Ovary (tissue), 3 donors: Measurements from ENCODE around the gene SLC16A10.
"Not testable (repeated sequence)": the region's sequence is repeated elsewhere in the genome, so short reads cannot be mapped to it uniquely, and the experiment has no call there.

Experiments
- EP300 ChIP-seq: sonication (generic); formaldehyde crosslinking; IDR thresholded peaks from one replicate; pipeline ENCODE4 v1.6.1; 2017; ENCODE audit warnings: antibody characterized with exemption
- POLR2A ChIP-seq: fragments of 450-650 bp; IDR thresholded peaks from one replicate; pipeline ENCODE4 v1.6.1; 2017; ENCODE audit warnings: antibody characterized with exemption, mild to moderate bottlenecking, moderate library complexity
- TF ChIP-seq, protein P1 (sequence below), 3 donors: fragments of 450-650 bp in 2 of 3; fragments of 200-600 bp in 1 of 3; IDR thresholded peaks; one replicate each; pipeline versions ENCODE4 v1.5.1 to v1.8.0; 2016 to 2022; ENCODE audit warnings: antibody characterized with exemption in 3 of 3, mild to moderate bottlenecking in 1 of 3
- donor health status: DM: no; HTN: no; CAD: no.

DNA sequence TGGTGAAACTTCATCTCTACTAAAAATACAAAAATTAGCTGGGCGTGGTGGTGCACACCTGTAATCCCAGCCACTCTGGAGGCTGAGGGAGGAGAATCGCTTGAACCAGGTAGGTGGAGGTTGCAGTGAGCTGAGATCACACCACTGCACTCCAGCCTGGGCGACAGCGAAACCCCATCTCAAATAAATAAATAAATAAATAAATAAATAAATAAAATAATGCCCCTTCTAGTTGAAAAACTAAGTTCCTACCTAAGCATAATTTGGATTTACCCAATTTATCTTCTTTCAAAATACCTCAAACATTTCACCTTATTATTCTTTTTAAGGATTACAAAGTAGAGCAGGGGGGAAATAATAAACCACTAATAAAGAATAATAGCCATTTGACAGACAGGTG, 116.2 kb downstream of the SLC16A10 start:
- TF ChIP-seq, protein P1, sequence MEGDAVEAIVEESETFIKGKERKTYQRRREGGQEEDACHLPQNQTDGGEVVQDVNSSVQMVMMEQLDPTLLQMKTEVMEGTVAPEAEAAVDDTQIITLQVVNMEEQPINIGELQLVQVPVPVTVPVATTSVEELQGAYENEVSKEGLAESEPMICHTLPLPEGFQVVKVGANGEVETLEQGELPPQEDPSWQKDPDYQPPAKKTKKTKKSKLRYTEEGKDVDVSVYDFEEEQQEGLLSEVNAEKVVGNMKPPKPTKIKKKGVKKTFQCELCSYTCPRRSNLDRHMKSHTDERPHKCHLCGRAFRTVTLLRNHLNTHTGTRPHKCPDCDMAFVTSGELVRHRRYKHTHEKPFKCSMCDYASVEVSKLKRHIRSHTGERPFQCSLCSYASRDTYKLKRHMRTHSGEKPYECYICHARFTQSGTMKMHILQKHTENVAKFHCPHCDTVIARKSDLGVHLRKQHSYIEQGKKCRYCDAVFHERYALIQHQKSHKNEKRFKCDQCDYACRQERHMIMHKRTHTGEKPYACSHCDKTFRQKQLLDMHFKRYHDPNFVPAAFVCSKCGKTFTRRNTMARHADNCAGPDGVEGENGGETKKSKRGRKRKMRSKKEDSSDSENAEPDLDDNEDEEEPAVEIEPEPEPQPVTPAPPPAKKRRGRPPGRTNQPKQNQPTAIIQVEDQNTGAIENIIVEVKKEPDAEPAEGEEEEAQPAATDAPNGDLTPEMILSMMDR (IDR thresholded peaks at IDR 0.05) = not testable (repeated sequence)
- TF ChIP-seq POLR2A, EP300: not testable (repeated sequence)
